NCI-H82 treated with DMSO at 0.1 percent for 48 hours (cell line): Measurements from ENCODE around the gene HIPK4.
"Not testable (repeated sequence)": the region's sequence is repeated elsewhere in the genome, so short reads cannot be mapped to it uniquely, and the experiment has no call there.

Source experiments
- DNase-seq: peaks from one replicate; lab custom pipeline; 2025; ENCODE audit not compliant: unreplicated experiment; lab: John Stamatoyannopoulos, UW

HIPK4 gene

DNA sequence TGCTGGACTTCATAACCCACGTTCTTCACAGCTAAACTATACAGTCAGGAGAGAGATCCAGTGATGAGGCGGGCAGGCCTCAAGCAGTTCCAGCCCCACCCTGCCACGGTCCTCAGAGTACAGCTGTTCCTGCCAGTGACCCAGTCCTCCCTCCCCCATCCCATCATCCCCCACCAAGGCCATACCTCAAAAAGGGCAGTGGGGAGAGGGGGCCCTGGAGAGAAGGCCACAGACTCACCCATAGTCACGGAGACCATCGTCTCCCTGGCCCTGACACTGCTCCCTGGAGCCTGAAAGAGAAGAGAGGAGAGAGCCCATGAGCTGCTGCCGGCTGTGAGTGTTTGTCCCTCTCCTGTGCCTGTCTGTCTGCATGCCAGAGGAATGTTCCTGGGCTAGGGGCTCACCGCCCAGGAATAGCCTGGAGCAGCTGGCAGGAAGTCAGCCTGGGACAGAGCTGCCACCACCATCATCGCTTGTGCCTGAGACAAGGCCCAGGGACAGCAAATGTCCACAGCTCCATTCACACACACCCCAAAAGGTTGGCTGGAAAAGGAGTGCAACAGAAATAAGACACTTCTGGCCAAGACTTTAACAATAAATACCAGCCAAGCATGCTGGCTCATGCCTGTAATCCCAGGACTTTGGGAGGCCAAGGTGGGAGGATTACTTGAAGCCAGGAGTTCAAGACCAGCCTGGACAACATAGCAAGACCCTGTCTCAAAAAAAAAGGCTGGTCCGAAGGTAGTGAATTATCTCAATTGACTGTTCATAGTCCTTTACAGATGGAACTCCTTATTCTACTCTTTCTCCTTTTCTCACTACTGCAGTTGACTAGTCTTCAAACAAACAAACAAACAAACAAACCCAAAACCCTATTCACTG, 48.1 kb downstream of the HIPK4 start:
- no peak for DNase-seq

DNA sequence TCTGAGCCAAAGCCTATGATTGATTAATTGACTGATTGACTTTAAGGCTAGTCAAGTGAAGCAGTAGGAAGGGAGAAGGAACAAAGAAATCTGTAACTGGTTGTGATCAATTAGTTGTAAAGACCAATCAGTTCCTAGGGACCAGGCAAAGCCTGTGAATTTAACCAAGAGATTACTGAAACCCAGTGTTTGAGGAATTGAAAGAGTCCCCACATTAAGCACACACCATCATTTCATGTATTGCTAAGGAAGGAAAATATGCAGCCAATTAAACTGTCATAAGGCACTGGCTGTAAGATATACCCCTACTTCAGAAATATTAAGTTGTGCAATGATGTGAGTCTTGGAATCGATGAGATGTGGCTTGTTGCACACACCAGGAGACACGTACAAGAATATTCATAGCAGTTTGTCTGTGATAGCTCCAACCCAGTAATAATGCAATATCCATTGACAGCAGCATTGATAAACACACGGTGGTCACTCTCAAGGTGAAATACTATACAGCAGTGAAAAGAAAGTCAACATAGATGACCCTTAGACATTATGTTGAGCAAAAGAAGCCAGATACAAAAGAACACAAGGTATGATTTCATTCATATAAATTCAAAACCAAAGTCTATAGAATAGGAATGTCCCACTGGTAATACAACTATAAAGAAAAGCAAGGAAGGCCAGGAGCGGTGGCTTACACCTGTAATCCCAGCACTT, 50.8 kb downstream of the HIPK4 start:
- DNase-seq = no peak

DNA sequence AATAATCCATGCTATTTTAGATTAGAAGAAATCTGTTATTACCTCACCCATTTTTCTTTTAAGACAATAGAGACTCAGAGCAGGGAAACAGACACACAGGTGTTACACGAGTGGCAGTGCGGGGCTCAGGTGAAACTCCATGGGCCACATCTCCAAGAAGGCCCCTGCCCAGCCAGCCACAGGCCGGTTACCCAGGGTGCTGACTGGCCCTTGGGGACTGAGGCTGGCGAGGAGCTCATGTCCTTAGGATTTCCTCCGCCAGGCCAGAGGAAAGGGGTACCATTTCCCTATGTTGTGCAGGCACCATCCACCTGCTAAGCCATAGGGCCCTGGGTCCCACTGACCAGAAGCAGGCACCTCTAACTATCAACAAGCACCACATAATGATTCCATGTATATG, 52.4 kb downstream of the HIPK4 start:
- DNase-seq = no peak

DNA sequence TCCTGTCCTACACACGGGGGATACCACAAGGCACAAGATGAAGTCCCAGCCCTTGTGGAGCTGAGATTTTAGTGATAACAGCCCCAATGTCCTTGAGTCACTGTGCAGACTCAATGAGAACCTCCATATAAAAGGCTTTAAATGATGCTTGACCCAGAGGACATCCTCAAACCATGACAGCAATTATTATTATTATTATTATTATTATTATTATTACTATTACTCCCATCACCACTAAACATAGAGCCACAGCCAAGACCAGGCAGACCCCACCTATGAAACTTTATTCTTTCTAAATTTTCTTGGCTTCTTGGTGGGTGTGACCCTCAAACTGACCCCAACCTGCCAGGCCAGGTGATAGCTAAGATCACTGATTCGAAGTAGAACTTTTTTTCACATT, 52.9 kb downstream of the HIPK4 start:
- no peak for DNase-seq

DNA sequence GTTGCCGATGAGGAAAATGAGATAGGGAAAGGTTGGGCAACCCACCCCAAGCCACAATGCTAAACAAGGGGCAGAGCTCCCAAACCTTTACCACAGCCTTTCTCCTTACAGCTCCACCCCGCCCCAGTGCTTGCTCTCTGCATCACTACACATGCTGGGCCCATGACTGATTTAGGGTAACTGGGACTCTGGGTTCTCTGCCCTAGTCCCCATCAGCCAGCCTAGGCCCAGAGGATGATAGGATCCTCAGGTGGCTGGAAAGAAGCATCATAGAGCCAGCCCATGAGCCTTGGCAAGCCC, 53.4 kb downstream of the HIPK4 start:
- no peak for DNase-seq

DNA sequence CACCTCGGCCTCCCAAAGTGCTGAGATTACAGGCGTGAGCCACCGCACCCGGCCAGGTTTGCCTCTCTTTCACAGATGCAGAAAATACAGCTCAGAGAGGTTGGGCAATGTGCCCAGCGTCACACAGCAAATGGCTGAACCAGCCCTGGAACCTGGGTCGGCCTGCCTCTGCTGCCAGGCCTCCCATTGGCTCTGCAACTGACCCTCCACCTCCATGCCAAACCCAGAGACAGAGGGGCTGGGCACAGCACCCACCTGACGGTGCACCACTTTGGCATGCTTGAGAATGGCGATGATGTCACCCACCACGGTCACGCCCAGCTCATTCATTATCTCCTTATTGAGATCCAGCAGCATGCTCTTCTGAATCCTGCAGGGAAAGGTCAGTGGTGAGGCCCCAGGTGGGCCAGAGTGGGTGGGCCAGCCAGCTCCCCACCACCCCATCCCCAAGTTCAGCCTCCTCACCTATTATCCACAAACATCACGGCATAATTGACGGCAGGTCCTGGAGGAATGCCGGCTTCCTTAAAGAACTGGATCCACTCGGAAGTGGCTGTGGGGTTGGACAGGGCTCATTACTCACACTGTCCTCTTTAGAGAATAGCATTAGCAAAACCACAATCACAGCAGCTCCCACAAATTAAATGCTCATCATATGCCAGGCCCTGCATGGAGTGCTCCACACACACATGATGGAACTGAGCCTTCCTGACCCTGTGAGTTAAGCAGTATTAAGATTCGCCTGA, 54.0 kb downstream of the HIPK4 start:
- no peak for DNase-seq

DNA sequence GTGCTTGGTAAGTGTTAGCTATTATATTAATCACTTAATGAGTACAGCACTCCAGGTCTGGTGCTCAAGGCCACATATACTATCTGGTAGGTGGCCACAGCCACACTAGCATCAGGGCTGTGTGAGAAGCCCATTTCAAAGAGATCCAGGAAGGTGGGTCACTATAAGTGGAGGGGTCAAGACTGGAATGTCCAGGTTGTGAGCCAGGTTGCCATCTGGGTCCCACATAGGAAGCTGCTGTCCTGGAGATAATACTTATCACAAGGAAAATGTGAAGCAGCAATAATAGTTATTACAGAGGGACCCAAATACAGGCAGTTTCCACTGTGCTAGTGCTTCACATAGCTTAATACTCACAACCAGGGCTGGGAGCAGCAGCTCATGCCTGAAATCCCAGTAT, 54.9 kb downstream of the HIPK4 start:
- DNase-seq = no peak

DNA sequence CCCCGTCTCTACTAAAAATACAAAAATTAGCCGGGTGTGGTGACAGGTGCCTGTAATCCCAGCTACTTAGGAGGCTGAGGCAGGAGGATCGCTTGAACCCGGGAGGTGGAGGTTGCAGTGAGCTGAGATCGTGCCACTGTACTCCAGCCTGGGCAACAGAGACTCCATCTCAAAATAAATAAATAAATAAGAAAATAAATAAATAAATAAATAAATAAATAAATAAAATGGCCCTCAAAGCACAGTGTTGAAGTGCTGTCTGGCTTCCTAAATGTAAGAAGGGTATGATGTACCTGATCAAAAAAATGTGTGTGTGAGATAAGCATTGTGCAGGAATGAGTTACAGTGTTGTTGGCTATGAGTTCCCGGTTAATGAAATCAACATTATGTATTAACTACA, 56.9 kb downstream of the HIPK4 start:
- DNase-seq = not testable (repeated sequence)

DNA sequence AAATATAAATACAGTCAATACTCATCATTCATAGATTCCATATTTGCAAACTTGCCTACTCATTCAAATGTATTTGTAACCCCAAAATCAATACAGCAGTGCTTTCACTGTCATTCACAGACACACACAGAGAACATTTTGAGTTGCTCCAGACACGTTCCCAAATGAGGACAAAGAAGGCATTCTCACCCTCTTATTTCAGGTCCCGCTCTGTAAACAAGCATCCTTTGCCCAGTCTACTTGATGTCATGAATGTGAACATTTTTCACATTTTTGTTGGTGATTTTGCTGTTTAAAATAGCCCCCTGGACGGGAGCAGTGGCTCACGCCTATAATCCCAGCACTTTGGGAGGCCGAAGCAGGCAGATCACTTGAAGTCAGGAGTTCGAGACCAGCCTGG, 57.3 kb downstream of the HIPK4 start:
- DNase-seq = no peak

DNA sequence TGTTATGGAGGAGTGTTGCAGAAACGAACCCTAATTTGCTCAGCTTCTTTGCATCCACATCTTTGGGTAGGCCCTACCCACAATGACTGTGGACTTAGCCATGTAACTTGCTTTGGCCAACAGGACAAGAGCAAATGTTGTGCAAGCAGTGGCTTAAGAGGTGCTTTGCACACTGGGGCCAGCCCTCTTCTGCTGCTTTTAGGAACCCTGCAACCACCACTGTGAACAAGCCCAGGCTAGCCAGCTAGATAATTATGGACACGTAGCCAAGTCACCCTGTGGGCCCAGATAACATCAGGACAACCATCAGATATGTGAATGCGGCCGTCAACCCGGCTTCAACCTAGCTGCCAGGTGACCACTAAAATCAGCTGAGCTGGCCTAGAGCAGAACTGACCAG, 58.9 kb downstream of the HIPK4 start:
- DNase-seq = no peak
